ENCODE data around the gene MROH2B.

DNA sequence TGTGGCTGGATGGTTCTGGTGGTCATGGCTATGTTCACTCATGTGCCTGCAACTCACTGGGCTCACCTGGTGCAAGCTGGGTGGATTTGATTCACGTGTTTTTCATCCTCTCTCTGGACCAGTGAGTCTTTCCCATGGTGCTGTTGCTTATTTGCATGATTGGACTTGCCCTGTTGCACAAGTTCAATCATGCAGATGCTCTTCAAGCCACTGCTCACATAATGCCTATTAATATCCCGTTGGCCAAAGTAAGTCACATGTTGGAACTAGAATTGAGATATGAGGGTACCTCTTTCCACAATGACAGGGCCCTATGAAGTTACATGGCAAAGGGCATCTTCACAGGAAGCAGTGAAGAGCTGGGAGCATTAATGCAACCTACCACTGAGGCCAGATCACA, 26.5 kb upstream of the MROH2B start:
- TF ChIP-seq, protein P1, sequence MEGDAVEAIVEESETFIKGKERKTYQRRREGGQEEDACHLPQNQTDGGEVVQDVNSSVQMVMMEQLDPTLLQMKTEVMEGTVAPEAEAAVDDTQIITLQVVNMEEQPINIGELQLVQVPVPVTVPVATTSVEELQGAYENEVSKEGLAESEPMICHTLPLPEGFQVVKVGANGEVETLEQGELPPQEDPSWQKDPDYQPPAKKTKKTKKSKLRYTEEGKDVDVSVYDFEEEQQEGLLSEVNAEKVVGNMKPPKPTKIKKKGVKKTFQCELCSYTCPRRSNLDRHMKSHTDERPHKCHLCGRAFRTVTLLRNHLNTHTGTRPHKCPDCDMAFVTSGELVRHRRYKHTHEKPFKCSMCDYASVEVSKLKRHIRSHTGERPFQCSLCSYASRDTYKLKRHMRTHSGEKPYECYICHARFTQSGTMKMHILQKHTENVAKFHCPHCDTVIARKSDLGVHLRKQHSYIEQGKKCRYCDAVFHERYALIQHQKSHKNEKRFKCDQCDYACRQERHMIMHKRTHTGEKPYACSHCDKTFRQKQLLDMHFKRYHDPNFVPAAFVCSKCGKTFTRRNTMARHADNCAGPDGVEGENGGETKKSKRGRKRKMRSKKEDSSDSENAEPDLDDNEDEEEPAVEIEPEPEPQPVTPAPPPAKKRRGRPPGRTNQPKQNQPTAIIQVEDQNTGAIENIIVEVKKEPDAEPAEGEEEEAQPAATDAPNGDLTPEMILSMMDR (IDR thresholded peaks at IDR 0.05) = no peak
- no peak for TF ChIP-seq POLR2AphosphoS5 (IDR thresholded peaks at IDR 0.05; ENCODE audit: low read depth, low read length)
- TF ChIP-seq, protein P2, sequence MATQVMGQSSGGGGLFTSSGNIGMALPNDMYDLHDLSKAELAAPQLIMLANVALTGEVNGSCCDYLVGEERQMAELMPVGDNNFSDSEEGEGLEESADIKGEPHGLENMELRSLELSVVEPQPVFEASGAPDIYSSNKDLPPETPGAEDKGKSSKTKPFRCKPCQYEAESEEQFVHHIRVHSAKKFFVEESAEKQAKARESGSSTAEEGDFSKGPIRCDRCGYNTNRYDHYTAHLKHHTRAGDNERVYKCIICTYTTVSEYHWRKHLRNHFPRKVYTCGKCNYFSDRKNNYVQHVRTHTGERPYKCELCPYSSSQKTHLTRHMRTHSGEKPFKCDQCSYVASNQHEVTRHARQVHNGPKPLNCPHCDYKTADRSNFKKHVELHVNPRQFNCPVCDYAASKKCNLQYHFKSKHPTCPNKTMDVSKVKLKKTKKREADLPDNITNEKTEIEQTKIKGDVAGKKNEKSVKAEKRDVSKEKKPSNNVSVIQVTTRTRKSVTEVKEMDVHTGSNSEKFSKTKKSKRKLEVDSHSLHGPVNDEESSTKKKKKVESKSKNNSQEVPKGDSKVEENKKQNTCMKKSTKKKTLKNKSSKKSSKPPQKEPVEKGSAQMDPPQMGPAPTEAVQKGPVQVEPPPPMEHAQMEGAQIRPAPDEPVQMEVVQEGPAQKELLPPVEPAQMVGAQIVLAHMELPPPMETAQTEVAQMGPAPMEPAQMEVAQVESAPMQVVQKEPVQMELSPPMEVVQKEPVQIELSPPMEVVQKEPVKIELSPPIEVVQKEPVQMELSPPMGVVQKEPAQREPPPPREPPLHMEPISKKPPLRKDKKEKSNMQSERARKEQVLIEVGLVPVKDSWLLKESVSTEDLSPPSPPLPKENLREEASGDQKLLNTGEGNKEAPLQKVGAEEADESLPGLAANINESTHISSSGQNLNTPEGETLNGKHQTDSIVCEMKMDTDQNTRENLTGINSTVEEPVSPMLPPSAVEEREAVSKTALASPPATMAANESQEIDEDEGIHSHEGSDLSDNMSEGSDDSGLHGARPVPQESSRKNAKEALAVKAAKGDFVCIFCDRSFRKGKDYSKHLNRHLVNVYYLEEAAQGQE (IDR thresholded peaks at IDR 0.05; ENCODE audit: insufficient read depth in 1 of 2, low read depth in 2 of 2, low read length in 1 of 2) = no peak
- no peak for TF ChIP-seq SIN3A (IDR thresholded peaks at IDR 0.05; ENCODE audit: borderline replicate concordance, insufficient read depth, low read depth, low read length)
- TF ChIP-seq TCF7L2 (IDR thresholded peaks at IDR 0.05; ENCODE audit: low read depth, low read length) = no peak

All from Panc1 (cell line).